GM12878 (cell line): Measurements from ENCODE around the gene SRSF2. TPM values are rescaled to one million over a fixed set of nuclear protein-coding genes. Genes with fewer than 3 reads are reported as not detected.

ENCODE experiments used
- CHD1 ChIP-seq: IDR thresholded peaks from 2 replicates; pipeline ENCODE4 v1.6.1; 2012; ENCODE audit warnings: low read depth, low read length, improper control_type of control experiment
- CHD2 ChIP-seq: IDR thresholded peaks from 2 replicates; pipeline ENCODE4 v1.6.1; 2011; ENCODE audit warnings: low read depth, low read length, improper control_type of control experiment, borderline replicate concordance
- CHD4 ChIP-seq: fragments of 200-600 bp; sonication (generic); IDR thresholded peaks from 2 replicates; pipeline ENCODE4 v1.6.1; 2016; ENCODE audit warnings: mild to moderate bottlenecking
- CREB1 ChIP-seq: IDR thresholded peaks from 2 replicates; pipeline ENCODE4 v1.6.1; 2012; ENCODE audit warnings: low read depth, mild to moderate bottlenecking, inconsistent platforms
- EED ChIP-seq: sonication (generic); IDR thresholded peaks from 2 replicates; pipeline ENCODE4 v1.6.1; 2016; ENCODE audit warnings: antibody characterized with exemption, low read depth
- FOS ChIP-seq: IDR thresholded peaks from 3 replicates; pipeline ENCODE4 v1.6.1; 2011; ENCODE audit warnings: borderline replicate concordance; ENCODE audit not compliant: insufficient read length; ENCODE audit errors: extremely low read depth
- GATAD2B ChIP-seq: fragments of 450-650 bp; conservative IDR thresholded peaks from 2 replicates; pipeline ENCODE4 v1.6.1; 2017; ENCODE audit warnings: low read depth, mild to moderate bottlenecking, moderate library complexity
- HCFC1 ChIP-seq: fragments of 150-350 bp; IDR thresholded peaks from 2 replicates; pipeline ENCODE4 v1.6.1; 2014; ENCODE audit warnings: low read length
- IRF4 ChIP-seq: IDR thresholded peaks from 2 replicates; pipeline ENCODE4 v1.6.1; 2011; ENCODE audit warnings: low read depth, low read length
- JUNB ChIP-seq: IDR thresholded peaks from 2 replicates; pipeline ENCODE4 v1.6.1; 2016; ENCODE audit warnings: antibody characterized with exemption, mild to moderate bottlenecking
- MEF2B ChIP-seq: fragments of 450-650 bp; IDR thresholded peaks from 2 replicates; pipeline ENCODE4 v1.6.1; 2018; ENCODE audit warnings: mild to moderate bottlenecking, moderate library complexity; ENCODE audit not compliant: partially characterized antibody, poor library complexity, severe bottlenecking
- MYC ChIP-seq: IDR thresholded peaks from 2 replicates; pipeline ENCODE4 v1.6.1; 2011; ENCODE audit warnings: mild to moderate bottlenecking, low read length, moderate library complexity, inconsistent platforms; ENCODE audit not compliant: insufficient read depth, insufficient replicate concordance, insufficient read length, severe bottlenecking
- NFYB ChIP-seq: IDR thresholded peaks from 2 replicates; pipeline ENCODE4 v1.6.1; 2011; ENCODE audit warnings: low read depth, mild to moderate bottlenecking, low read length, improper control_type of control experiment, moderate library complexity; ENCODE audit not compliant: insufficient read depth
- POLR2A ChIP-seq: IDR thresholded peaks from 2 replicates; pipeline ENCODE4 v1.6.1; 2011; ENCODE audit warnings: low read depth, mild to moderate bottlenecking, low read length
- RB1 ChIP-seq: fragments of 450-650 bp; formaldehyde crosslinking; IDR thresholded peaks from 2 replicates; pipeline ENCODE4 v1.6.1; 2017; ENCODE audit warnings: mild to moderate bottlenecking, borderline replicate concordance
- RELA ChIP-seq: fragments of 450-650 bp; IDR thresholded peaks from 2 replicates; pipeline ENCODE4 v1.8.0; 2014; ENCODE audit warnings: borderline replicate concordance; ENCODE audit not compliant: partially characterized antibody
- RUNX3 ChIP-seq: IDR thresholded peaks from 2 replicates; pipeline ENCODE4 v1.6.1; 2012; ENCODE audit warnings: low read length, inconsistent platforms
- SMAD1 ChIP-seq: fragments of 450-650 bp; IDR thresholded peaks from 2 replicates; pipeline ENCODE4 v1.6.1; 2018; ENCODE audit warnings: mild to moderate bottlenecking, low read depth; ENCODE audit not compliant: partially characterized antibody
- SMAD5 ChIP-seq: IDR thresholded peaks from 2 replicates; pipeline ENCODE4 v1.6.1; 2016; ENCODE audit warnings: antibody characterized with exemption, low read depth
- STAT3 ChIP-seq: IDR thresholded peaks from 2 replicates; pipeline ENCODE4 v1.6.1; 2011; ENCODE audit warnings: low read depth, low read length, improper control_type of control experiment
- SUPT20H ChIP-seq: IDR thresholded peaks from 2 replicates; pipeline ENCODE4 v1.6.1; 2011; ENCODE audit warnings: low read depth, mild to moderate bottlenecking, low read length, moderate library complexity, borderline replicate concordance; ENCODE audit not compliant: control insufficient read depth
- WRNIP1 ChIP-seq: IDR thresholded peaks from 2 replicates; pipeline ENCODE4 v1.6.1; 2011; ENCODE audit warnings: low read depth, low read length, improper control_type of control experiment, borderline replicate concordance
- polyA plus RNA-seq, 11 experiments: library from polyadenylated mRNA; depleted of rRNA in 4 of 11; unstranded in 6 of 11; stranded (reverse) in 5 of 11; fragments of >200 nt; fragmentation: Nextera tagmentation in 4 of 11; fragmentation: Illumina TruSeq in 1 of 11; extraction: Ambion mirVana in 4 of 11; extraction: Trizol in 1 of 11; gene quantifications; 1 replicate in 1 of 11; 2 replicates in 10 of 11; pipeline versions ENCODE4 v1.2.1 to v1.2.3, GENCODE V29; 2011 to 2016; ENCODE audit warnings: inconsistent platforms in 2 of 11, missing spikeins in 2 of 11, low read depth in 1 of 11
- total RNA-seq, 4 experiments: library from RNA; depleted of rRNA in 3 of 4; stranded (reverse); fragments of >200 nt in 3 of 4; fragmentation: Illumina TruSeq in 1 of 4; extraction: Trizol in 1 of 4; gene quantifications; 2 replicates each; pipeline versions ENCODE4 v1.2.1 to v1.2.3, GENCODE V29; 2013 to 2021
- TF ChIP-seq, protein P1 (sequence below): fragments of 450-650 bp; IDR thresholded peaks from 2 replicates; pipeline ENCODE4 v1.6.1; 2017; ENCODE audit warnings: mild to moderate bottlenecking, moderate library complexity
- TF ChIP-seq, protein P2 (sequence below): fragments of 450-650 bp; formaldehyde crosslinking; IDR thresholded peaks from 2 replicates; pipeline ENCODE4 v1.4.0; 2022; ENCODE audit warnings: mild to moderate bottlenecking, moderate library complexity

SRSF2 gene
- total and polyA plus RNA-seq, 10 of the 15 experiments (the other 5 are each of a cell fraction or from before 2014, with no cell fraction given): 225 to 795 (median 410) TPM

DNA sequence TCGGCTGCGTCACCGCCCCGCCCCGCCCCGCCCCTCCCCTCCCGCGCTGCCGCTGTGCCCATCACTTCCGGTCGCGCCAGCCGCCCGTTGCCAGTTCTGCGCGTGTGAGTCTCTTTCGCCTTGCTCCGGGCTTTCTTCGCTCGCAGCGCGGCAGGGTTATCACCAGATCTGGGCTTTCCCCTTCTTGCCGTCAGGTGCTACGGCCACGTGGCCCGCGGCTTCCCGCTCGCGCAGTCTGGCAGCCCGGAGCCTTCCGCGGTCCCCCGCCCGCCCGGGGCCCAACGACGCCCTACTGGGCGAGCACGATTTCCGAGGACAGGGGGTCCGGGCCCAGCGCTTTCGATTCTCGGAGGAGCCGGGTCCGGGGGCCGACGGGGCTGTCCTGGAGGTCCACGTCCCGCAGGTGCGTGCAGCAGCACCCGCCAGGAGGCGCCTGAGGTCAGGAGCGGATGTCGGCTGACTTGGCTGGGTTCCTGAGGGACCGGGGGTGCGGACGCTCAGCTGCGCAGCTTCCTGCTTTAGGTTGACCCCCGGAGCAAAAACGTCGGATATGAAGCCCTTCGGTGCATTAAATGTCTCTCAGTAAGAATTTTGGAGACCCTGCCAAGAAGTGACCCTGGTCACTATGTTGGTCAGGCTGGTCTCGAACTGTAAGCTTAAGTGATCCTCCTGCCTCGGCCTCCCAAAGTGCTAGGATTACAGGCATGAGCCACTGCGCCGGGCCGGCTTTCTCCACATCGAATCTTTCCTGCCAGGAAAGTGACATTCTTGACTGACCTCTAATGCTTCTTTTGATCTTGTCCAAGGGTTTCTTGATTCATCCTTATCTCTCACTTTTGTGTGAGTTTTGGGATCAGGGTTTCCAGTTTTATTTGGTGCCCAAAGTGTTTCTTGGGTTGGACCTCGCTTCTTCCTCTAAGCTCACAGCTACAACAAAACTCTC, 10.1 kb downstream of the SRSF2 start, which contains the start of gene METTL23 (continued):
- TF ChIP-seq SMAD1 (no peak), EED (peak; percentile 17; the same call in 1 of the 2 replicates), CREB1 (peak; percentile 31; the same call in 1 of the 2 replicates), WRNIP1 (no peak), GATAD2B (peak; percentile 45; the same call in 1 of the 2 replicates), RUNX3 (peak; percentile 62; the same call in 1 of the 2 replicates), RB1 (peak; percentile 94), JUNB (no peak), SMAD5 (no peak), MYC (peak; percentile 45), NFYB (no peak), CHD1 (0 out of 2 replicates have a peak, but pooled peaks have one; percentile 28), POLR2A (peak; percentile 92), CHD4 (no peak), FOS (no peak), MEF2B (peak; percentile 63), STAT3 (no peak), HCFC1 (no peak), SUPT20H (no peak), RELA (peak; percentile 72), CHD2 (no peak), IRF4 (no peak)
- TF ChIP-seq, protein P1, sequence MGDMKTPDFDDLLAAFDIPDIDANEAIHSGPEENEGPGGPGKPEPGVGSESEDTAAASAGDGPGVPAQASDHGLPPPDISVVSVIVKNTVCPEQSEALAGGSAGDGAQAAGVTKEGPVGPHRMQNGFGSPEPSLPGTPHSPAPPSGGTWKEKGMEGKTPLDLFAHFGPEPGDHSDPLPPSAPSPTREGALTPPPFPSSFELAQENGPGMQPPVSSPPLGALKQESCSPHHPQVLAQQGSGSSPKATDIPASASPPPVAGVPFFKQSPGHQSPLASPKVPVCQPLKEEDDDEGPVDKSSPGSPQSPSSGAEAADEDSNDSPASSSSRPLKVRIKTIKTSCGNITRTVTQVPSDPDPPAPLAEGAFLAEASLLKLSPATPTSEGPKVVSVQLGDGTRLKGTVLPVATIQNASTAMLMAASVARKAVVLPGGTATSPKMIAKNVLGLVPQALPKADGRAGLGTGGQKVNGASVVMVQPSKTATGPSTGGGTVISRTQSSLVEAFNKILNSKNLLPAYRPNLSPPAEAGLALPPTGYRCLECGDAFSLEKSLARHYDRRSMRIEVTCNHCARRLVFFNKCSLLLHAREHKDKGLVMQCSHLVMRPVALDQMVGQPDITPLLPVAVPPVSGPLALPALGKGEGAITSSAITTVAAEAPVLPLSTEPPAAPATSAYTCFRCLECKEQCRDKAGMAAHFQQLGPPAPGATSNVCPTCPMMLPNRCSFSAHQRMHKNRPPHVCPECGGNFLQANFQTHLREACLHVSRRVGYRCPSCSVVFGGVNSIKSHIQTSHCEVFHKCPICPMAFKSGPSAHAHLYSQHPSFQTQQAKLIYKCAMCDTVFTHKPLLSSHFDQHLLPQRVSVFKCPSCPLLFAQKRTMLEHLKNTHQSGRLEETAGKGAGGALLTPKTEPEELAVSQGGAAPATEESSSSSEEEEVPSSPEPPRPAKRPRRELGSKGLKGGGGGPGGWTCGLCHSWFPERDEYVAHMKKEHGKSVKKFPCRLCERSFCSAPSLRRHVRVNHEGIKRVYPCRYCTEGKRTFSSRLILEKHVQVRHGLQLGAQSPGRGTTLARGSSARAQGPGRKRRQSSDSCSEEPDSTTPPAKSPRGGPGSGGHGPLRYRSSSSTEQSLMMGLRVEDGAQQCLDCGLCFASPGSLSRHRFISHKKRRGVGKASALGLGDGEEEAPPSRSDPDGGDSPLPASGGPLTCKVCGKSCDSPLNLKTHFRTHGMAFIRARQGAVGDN: peak; percentile 76
- TF ChIP-seq, protein P2, sequence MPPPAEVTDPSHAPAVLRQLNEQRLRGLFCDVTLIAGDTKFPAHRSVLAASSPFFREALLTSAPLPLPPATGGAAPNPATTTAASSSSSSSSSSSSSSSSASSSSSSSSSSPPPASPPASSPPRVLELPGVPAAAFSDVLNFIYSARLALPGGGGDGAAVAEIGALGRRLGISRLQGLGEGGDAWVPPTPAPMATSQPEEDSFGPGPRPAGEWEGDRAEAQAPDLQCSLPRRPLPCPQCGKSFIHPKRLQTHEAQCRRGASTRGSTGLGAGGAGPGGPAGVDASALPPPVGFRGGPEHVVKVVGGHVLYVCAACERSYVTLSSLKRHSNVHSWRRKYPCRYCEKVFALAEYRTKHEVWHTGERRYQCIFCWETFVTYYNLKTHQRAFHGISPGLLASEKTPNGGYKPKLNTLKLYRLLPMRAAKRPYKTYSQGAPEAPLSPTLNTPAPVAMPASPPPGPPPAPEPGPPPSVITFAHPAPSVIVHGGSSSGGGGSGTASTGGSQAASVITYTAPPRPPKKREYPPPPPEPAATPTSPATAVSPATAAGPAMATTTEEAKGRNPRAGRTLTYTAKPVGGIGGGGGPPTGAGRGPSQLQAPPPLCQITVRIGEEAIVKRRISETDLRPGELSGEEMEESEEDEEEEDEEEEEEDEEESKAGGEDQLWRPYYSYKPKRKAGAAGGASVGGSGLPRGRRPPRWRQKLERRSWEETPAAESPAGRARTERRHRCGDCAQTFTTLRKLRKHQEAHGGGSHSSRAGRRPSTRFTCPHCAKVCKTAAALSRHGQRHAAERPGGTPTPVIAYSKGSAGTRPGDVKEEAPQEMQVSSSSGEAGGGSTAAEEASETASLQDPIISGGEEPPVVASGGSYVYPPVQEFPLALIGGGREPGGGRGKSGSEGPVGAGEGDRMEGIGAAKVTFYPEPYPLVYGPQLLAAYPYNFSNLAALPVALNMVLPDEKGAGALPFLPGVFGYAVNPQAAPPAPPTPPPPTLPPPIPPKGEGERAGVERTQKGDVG (CRISPR knock-in tag): no peak
